ENCODE data around the gene MCM8. TPM values are rescaled to one million over a fixed set of nuclear protein-coding genes. Genes with fewer than 3 reads are reported as not detected.

The MCM8 gene
- total RNA-seq = 8.1 and 12.2 TPM in 2 replicates

GRCh38 chr20:5950271-5951031, at the start of gene MCM8, which contains the start of gene TRMT6:
MCM8 (plus strand) TSS chr20:5950652; CDS start chr20:5952016, 1,364 bp downstream.
TRMT6 (minus strand) TSS chr20:5950533; CDS start chr20:5950405, 128 bp downstream.

Other genes starting within 250 kb of the MCM8 start
- gene SHLD1, start 200.3 kb upstream of the MCM8 start, total RNA-seq = 1.8 and 3.7 TPM in 2 replicates
- gene CHGB, start 39.1 kb upstream of the MCM8 start, total RNA-seq = 0.39 and 0.49 TPM in 2 replicates
- 13.4 and 22.5 TPM in 2 replicates for gene TRMT6, start 119 bp upstream of the MCM8 start, total RNA-seq
- 34.0 and 38.7 TPM in 2 replicates for gene CRLS1, start 55.5 kb downstream of the MCM8 start, total RNA-seq
- gene LRRN4, start 103.4 kb downstream of the MCM8 start, total RNA-seq = 0.16 and 0.84 TPM in 2 replicates
- gene FERMT1, start 172.4 kb downstream of the MCM8 start, total RNA-seq = 98.4 and 202 TPM in 2 replicates